ENCODE data around the gene IGFLR1.

The IGFLR1 gene

GRCh38 chr19:35752746-35753350 lies 10.6 kb upstream of the IGFLR1 start:
- 0 out of 2 replicates have a peak, but pooled peaks cover 3% of the 10 kb centered on the region for H3K36me3 ChIP-seq (ENCODE audit: insufficient read depth, low read length)
- no peak overlapping the region for H2AFZ ChIP-seq (ENCODE audit: low read length)
- H3K27ac ChIP-seq (ENCODE audit: low read depth, low read length, poor library complexity, severe bottlenecking) = no peak overlapping the region
- no peaks in the 10 kb centered on the region for H3F3A ChIP-seq (ENCODE audit: insufficient read depth, low read length)
- H4K20me1 ChIP-seq (ENCODE audit: insufficient read depth, low read length) = no peaks in the 10 kb centered on the region
- TF ChIP-seq CTCF (IDR thresholded peaks at IDR 0.05; ENCODE audit: low read length) (no peak), EZH2 (IDR thresholded peaks at IDR 0.05; ENCODE audit: borderline replicate concordance, low read length) (no peak)
- no peaks in the 10 kb centered on the region for H3K9me3 ChIP-seq (ENCODE audit: low read length)
- no peaks in the 10 kb centered on the region for H3K79me2 ChIP-seq (ENCODE audit: insufficient read depth, low read length)
- H3K4me2 ChIP-seq (ENCODE audit: low read length) = no peak overlapping the region
- H3K4me1 ChIP-seq (ENCODE audit: insufficient read depth, low read length, severe bottlenecking) = peaks cover 16% of the 10 kb centered on the region
- H3K9me2 ChIP-seq (ENCODE audit: low read depth, low read length) = no peaks in the 10 kb centered on the region
- no peak overlapping the region for H3K9ac ChIP-seq (ENCODE audit: low read length)
- no peak overlapping the region for H3K4me3 ChIP-seq (ENCODE audit: low read depth, low read length, poor library complexity, severe bottlenecking)
- no peaks in the 10 kb centered on the region for H3K27me3 ChIP-seq (ENCODE audit: insufficient read depth, low read length)

- Histone ChIP-seq H3K4me2 (ENCODE audit: low read length) (no peak overlapping the region), H3K27me3 (ENCODE audit: insufficient read depth, low read length) (no peaks in the 10 kb centered on the region), H3K4me1 (ENCODE audit: insufficient read depth, low read length, severe bottlenecking) (peaks cover 18% of the 10 kb centered on the region), H4K20me1 (ENCODE audit: insufficient read depth, low read length) (no peaks in the 10 kb centered on the region), H3K4me3 (ENCODE audit: low read depth, low read length, poor library complexity, severe bottlenecking) (no peak overlapping the region), H3K36me3 (ENCODE audit: insufficient read depth, low read length) (0 out of 2 replicates have a peak, but pooled peaks cover 3% of the 10 kb centered on the region), H3F3A (ENCODE audit: insufficient read depth, low read length) (no peaks in the 10 kb centered on the region), H3K27ac (ENCODE audit: low read depth, low read length, poor library complexity, severe bottlenecking) (no peak overlapping the region), H3K9ac (ENCODE audit: low read length) (no peak overlapping the region), H3K9me2 (ENCODE audit: low read depth, low read length) (no peaks in the 10 kb centered on the region), H3K9me3 (ENCODE audit: low read length) (no peaks in the 10 kb centered on the region), H3K79me2 (ENCODE audit: insufficient read depth, low read length) (no peaks in the 10 kb centered on the region), H2AFZ (ENCODE audit: low read length) (no peak overlapping the region)
- TF ChIP-seq EZH2 (IDR thresholded peaks at IDR 0.05; ENCODE audit: borderline replicate concordance, low read length) (no peak), CTCF (IDR thresholded peaks at IDR 0.05; ENCODE audit: low read length) (no peak)
Measured at GRCh38 chr19:35751839-35752745, 9.8 kb upstream of the IGFLR1 start.

- H3K4me1 ChIP-seq (ENCODE audit: insufficient read depth, low read length, severe bottlenecking) = peaks cover 29% of the 10 kb centered on the region
- no peak overlapping the region for H3K4me2 ChIP-seq (ENCODE audit: low read length)
- H3K4me3 ChIP-seq (ENCODE audit: low read depth, low read length, poor library complexity, severe bottlenecking) = no peak overlapping the region
- H3K27ac ChIP-seq (ENCODE audit: low read depth, low read length, poor library complexity, severe bottlenecking) = no peak overlapping the region
- H3K27me3 ChIP-seq (ENCODE audit: insufficient read depth, low read length) = no peaks in the 10 kb centered on the region
- no peaks in the 10 kb centered on the region for H3K9me3 ChIP-seq (ENCODE audit: low read length)
- H3K79me2 ChIP-seq (ENCODE audit: insufficient read depth, low read length) = no peaks in the 10 kb centered on the region
- no peaks in the 10 kb centered on the region for H4K20me1 ChIP-seq (ENCODE audit: insufficient read depth, low read length)
- no peak overlapping the region for H2AFZ ChIP-seq (ENCODE audit: low read length)
- no peaks in the 10 kb centered on the region for H3F3A ChIP-seq (ENCODE audit: insufficient read depth, low read length)
- 0 out of 2 replicates have a peak, but pooled peaks cover 3% of the 10 kb centered on the region for H3K36me3 ChIP-seq (ENCODE audit: insufficient read depth, low read length)
- TF ChIP-seq EZH2 (IDR thresholded peaks at IDR 0.05; ENCODE audit: borderline replicate concordance, low read length) = no peak
- TF ChIP-seq CTCF (IDR thresholded peaks at IDR 0.05; ENCODE audit: low read length) = no peak
- no peaks in the 10 kb centered on the region for H3K9me2 ChIP-seq (ENCODE audit: low read depth, low read length)
- no peak overlapping the region for H3K9ac ChIP-seq (ENCODE audit: low read length)
Measured at GRCh38 chr19:35750167-35750566, 7.9 kb upstream of the IGFLR1 start.

All from OCI-LY1 (cell line).